ENCODE data around the gene FRMD6.

GRCh38 chr14:51668870-51669269 lies 17.2 kb downstream of the FRMD6 start:
- TF ChIP-seq CTCF (IDR thresholded peaks at IDR 0.05; ENCODE audit: low read depth, low read length, poor library complexity, severe bottlenecking) (no peak), EZH2phosphoT487 (IDR thresholded peaks at IDR 0.05; ENCODE audit: borderline replicate concordance, low read length) (no peak)

All from DOHH2 (cell line).